HG02759 (cell line): ENCODE data around the gene ZNF398.
"Not testable (repeated sequence)": the region's sequence is repeated elsewhere in the genome, so short reads cannot be mapped to it uniquely, and the experiment has no call there.

Source experiments
- ATAC-seq: cut with Tn5 transposase; IDR thresholded peaks from one replicate; pipeline ENCODE4 v1.9.1; 2021; ENCODE audit warnings: mild to moderate bottlenecking, moderate library complexity; ENCODE audit not compliant: unreplicated experiment

Gene ZNF398

DNA sequence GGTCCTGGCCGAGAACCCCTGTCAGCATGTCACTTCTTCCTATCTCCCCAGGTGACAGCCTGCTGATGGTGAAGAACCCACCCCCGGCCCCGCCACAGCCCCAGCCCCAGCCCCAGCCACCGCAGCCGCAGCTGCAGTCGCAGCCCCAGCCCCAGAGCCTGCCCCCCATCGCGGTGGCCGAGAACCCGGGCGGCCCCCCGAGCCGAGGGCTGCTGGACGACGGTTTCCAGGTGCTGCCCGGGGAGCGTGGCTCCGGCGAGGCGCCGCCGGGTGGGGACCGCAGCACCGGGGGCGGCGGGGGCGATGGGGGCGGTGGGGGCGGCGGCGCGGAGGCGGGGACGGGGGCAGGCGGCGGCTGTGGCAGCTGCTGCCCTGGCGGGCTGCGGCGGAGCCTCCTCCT is 76.5 kb downstream of the ZNF398 start:
- no peak for ATAC-seq

- no peak for ATAC-seq
These were observed 77.1 kb downstream of the ZNF398 start for GRCh38 chr7:149224352-149224751.

DNA sequence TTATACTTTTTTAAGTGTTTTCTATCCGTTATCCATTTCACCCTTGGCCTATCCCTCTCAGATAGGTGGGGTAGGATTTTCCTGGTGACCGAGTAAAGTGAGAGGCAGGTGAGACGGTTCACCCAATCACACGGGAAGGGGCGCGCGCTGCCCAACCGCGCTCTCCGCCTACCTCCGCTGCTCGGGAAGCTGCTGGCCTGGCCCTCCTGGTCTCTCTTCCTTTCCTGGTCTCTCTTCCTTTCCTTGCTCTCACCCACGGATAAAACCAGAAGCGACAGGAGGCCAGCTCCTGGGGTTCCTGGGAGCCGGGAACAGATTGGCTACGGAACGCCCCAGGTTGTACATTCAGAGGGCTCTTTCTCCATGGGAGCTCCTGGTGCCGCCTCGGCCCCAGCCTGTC is 77.9 kb downstream of the ZNF398 start:
- ATAC-seq = no peak

DNA sequence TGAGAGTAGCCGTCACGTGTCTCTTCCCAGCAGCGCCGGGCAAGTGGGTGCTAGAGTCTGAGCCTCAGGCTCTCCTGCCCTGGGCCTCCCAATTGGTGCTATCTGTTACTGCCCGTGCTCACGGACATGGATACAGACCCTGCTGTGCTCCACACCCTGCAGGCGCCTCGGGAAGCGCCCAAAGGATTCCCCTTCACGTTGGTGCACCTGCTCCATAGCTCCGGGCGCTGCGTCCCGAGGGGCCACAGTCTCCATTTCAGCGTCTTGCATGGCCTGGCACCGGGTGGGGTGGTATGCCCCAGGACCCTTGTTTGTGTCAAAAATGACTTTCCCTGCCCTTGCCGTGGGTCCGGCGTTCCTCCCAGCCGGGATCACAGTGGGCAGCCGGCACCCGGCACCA is 78.4 kb downstream of the ZNF398 start:
- ATAC-seq = no peak

DNA sequence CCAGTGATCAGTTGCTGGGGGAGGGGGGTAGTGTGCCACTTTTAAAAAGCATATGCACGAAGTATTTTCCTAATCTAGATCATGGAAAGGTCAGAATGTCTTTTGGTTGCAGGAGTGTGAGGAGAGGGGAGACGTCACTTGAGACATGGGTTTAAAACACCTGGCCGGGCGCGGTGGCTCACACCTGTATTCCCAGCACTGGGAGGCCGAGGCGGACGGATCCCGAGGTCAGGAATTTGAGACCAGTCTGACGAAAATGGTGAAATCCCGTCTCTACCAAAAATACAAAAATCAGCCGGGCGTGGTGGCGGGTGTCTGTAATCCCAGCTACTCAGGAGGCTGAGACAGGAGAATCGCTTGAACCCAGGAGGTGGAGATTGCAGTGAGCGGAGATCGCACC is 79.1 kb downstream of the ZNF398 start:
- not testable (repeated sequence) for ATAC-seq

DNA sequence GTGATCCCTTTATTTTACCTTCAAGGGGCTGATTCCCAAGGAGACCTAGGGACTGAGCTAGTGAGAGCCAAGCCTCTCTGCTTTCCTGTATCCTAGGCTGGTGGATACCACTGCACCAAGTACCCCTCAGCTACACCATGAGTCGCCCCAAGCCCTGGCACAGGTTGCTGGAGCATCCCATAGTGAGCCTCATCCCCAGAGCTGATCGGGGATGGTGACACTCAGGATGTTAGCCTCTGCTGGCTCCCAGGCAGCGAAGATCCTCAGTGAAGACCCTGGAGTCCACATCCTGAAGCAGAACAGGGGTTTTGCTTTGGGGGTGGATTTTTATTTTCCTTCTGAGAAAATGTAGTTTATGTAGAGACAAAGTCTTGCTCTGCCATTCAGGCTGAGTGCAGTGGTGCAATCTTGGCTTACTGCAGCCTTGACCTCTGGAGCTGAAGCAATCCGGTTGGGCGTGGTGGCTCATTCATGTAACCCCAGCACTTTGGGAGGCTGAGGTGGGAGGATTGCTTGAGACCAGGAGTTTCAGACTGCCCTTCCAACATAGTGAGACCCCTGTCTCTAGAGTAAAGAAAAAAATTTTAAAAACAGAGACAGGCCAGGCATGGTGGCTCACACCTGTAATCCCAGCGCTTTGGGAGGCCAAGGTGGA is 79.7 kb downstream of the ZNF398 start:
- no peak for ATAC-seq

GRCh38 chr7:149228831-149229471 is 81.7 kb downstream of the ZNF398 start:
- ATAC-seq = no peak

- no peak for ATAC-seq
These were observed 82.3 kb downstream of the ZNF398 start for GRCh38 chr7:149229526-149229925.

DNA sequence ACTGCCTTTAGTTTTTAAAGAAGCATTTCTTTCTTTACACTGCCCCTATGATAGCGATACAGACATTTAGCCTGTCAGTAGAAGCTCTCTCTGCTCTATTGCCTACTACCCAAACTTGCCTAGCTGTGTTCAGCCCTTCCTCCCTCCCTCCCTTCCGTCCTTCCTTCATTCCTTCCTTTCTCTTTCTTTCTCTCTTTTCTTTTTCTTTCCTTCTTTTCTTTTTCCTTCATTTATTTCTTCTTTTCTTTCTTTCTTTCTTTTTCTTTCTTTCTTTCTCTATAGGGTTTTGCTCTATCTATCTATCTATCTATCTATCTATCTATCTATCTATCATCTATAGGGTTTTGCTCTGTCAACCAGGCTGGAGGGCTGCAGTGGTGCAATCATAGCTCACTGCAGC is 85.1 kb downstream of the ZNF398 start:
- ATAC-seq = no peak
